IPS-11a (cell line): Measurements from ENCODE around the gene SELENOI.
A peak's percentile ranks its signal among the peaks of the same experiment; 100 is the strongest.
"Not testable (repeated sequence)": the region's sequence is repeated elsewhere in the genome, so short reads cannot be mapped to it uniquely, and the experiment has no call there.

Experiments used
- H3K4me3 ChIP-seq: one replicate; pipeline ENCODE4 v1.5.1; 2013; ENCODE audit warnings: low read depth, low read length, control low read depth

SELENOI gene

DNA sequence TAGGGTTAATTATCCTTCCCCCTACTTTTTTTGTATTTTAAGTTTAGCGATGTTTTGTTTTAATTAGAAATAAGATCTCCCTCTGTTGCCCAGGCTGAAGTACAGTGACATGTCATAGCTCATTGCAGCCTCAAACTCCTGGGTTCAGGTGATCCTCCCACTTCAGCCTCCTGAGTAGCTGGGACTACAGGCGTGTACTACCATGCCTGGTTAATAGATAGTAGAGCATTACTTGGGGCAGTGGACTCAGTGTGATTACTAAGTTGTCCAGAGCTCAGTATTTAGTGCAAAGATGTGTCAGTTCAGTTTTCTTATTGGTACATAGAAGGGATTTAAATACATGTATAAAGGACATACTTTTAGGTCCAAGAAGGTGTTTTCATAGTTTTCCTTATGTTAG lies 10.2 kb downstream of the SELENOI start:
- H3K4me3 ChIP-seq = no peak overlapping the region

DNA sequence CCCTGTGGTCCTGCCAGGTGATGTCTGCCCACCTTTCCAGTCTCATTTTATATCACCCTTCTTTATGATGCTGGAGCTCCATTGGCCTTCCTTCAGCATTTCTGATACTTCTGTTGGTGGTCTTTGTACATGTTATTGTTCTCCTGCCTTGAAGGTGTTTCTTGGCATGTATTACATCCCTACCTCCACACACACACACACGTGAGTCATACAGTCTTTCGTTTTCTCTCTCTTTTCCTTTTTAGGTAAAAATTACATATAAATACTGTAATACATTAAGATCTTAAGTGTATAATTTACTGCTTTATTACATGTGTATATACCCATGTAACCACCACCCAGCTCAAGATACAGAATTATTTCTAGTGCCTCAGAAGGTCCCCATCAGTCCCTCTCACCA lies 10.8 kb downstream of the SELENOI start:
- H3K4me3 ChIP-seq = no peak overlapping the region

- no peak overlapping the region for H3K4me3 ChIP-seq
Observed at GRCh38 chr2:26359886-26360473, 14.0 kb downstream of the SELENOI start.

DNA sequence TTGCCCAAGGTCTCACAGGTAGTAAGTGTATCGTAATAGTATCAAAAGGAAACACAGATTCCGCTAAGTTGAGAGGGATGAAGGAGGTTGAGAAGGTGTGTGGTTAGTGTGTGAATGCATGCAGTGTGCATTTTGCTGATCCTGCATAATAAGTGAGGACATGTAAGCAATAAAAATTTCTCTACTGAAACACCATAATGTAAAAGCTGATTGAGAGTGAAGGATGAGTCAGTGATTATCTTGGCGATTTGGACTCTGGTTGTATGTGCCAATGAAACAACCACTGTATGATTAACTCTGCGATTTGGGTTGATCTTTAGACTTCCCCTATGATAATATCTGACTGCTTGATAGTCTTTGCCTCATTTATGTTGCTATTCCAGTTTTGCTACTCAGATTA lies 17.4 kb downstream of the SELENOI start:
- H3K4me3 ChIP-seq = no peak overlapping the region

DNA sequence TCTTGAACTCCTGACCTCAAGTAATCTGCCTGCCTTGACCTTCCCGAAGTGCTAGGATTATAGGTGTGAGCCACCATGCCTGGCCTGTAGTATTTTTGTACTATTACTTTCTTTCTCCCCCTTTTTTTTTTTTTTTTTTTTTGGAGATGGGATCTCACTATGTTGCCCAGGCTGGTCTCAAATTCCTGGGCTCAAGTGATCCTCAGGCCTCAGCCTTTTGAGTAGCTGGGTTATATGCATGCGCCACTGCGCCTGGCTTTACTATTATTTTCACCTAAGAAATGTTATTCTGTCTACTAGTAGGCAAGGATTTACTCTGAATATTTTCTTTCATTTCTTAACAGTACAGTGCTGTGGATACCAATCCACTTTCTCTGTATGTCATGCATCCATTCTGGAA lies 18.0 kb downstream of the SELENOI start:
- no peak overlapping the region for H3K4me3 ChIP-seq

DNA sequence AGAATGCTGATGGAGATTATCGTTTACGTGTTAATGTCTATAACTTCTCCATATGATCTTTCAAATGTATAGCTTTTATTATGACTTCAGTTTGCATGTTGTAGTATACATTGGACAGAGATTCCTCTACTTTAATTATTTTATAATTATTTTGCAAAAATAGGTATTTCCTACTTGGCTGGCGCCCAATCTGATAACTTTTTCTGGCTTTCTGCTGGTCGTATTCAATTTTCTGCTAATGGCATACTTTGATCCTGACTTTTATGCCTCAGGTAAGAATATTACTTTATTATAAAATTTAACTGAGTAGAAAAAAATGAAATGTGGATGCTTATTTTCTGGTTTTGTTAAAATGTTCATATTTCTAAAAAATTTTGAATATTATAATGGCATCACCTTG lies 18.7 kb downstream of the SELENOI start:
- H3K4me3 ChIP-seq = no peak overlapping the region

DNA sequence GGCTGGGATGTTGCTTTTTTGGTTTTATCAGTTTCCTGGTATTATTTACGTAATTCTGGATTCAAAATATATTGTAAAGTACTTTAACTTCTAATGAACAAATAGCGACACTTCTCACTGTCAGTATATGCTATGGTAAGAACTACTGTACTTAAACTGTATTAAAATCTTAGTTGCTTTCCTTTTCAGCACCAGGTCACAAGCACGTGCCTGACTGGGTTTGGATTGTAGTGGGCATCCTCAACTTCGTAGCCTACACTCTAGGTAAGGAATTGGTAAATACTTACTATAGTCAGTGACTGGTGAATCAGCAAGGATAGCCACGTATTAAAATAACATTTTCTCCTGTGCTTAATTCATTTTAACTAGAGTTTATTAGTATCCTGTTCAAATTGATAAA lies 21.0 kb downstream of the SELENOI start:
- no peak overlapping the region for H3K4me3 ChIP-seq

DNA sequence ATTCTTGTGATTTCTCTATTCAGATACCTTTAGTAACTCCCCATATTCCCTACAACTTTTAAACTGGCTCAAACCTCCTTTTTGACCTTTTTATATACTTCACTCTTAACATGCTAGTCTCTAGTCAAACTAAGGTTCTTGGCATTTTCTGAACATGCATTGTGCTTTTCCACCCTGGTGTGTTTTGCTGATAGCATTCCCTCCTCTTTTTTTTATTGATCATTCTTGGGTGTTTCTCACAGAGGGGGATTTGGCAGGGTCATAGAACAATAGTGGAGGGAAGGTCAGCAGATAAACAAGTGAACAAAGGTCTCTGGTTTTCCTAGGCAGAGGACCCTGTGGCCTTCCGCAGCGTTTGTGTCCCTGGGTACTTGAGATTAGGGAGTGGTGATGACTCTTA lies 23.7 kb downstream of the SELENOI start:
- H3K4me3 ChIP-seq = not testable (repeated sequence)

- H3K4me3 ChIP-seq = not testable (repeated sequence)
Observed at GRCh38 chr2:26370909-26371308, 25.0 kb downstream of the SELENOI start.

DNA sequence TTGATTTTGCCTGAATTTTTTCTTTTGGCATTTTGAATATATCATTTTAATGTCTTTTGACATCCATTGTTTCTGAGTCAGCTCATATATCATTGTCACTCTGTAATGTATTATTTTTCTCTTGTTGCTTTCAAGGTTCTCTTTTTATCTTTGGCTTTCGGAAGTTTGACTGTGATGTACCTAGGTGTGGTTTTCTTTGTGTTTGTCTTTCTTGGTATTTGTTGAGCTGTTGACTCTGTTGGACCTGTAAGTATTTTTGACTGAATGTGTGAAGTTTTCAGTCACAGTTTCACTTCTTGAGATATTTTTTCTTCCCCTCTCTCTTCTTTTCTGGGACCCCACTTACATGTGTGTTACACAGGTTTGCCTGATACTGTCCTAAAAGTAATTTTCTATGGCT lies 30.9 kb downstream of the SELENOI start:
- H3K4me3 ChIP-seq = no peak overlapping the region

DNA sequence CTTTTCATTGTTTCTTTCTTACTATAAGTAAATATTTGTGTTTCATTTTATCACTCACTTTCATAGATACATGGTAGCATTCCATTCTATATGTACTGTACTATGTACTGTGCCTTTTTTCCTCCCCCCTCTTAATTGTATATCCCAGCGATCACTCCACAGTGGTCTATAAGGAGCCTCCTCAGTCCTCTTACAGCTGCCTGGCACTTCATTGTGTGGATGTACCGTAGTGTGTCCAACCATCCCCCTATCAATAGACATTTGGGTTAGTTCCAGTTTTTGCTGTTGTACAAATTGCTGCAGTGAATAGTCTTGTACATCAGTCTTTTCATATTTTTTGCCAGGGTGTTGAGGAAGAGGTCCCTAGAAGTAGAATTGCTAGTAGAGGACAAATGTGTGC lies 34.3 kb downstream of the SELENOI start:
- no peak overlapping the region for H3K4me3 ChIP-seq

GRCh38 chr2:26382564-26382963 lies 36.6 kb downstream of the SELENOI start:
- H3K4me3 ChIP-seq = no peak overlapping the region

DNA sequence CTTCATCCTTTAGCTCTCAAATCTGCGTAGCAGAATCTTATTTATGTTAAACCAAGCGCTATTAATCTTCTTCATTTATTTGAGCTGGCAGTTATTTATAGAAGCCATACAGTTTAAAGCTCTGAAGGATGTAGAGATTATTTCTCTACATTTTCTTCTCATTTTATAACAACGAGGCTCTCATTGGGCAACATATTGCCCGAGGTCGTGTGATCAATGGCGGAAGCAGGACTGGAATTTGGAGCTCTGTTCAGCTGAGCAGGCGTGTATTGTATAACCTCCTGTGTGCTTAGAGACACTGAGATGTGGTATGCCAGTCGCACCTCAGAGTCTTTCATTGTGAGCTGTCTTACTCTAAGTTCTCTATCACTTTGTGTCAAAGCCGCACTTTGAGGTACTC lies 38.2 kb downstream of the SELENOI start:
- no peak overlapping the region for H3K4me3 ChIP-seq

DNA sequence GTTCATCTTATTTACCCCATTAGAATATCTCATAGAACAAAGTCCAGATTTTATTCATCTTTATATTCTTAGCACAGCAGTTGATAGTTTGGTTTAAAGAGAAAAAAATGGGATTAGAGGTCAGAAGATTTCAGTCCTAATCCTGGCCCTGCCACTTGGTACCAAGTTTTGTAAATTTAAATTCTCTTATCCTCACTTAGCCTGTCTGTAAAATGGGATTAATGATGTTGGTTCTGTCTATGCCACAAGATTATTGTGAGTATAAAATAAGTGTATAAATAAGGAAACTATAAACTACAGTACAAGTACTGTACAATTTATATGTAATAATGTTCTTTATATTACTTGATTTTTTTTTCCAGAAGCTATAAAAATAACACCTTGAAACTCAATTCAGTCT lies 38.7 kb downstream of the SELENOI start:
- H3K4me3 ChIP-seq = no peak overlapping the region

DNA sequence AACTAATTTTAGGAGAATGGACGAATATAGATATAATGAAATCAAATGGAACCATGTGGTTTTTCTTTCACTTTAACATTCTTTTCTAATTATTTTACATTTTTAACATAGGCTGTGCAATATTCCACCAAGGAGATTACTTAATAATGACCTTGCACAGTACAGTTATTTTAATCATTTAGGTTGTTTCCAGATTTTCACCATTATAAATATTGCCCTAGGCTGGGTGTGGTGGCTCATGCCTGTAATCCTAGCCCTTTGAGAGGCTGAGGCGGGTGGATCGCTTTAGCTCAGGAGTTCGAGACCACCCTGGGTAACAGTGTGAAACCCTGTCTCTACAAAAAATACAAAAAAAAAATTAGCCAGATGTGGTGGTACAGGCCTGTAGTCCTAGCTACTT lies 41.2 kb downstream of the SELENOI start:
- no peak overlapping the region for H3K4me3 ChIP-seq

DNA sequence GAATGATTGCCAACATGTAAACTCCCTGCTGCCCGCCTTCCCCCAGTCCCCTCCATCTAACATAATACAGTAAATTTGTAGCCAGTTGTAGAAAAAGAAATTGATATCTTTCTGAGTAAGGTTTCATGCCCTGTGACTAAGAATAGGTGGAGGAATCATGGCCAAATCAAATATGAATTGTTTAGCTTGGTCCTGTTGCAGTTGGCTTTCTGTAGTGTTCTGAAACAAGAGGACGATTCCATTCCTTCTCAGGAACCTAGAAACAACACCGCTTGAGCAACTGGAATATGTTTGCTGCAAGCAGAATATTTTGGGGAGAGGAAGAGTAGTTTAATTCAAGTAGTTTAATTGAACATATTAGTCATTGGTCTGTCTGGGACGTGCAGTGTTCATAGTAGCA lies 48.8 kb downstream of the SELENOI start:
- H3K4me3 ChIP-seq = no peak overlapping the region

DNA sequence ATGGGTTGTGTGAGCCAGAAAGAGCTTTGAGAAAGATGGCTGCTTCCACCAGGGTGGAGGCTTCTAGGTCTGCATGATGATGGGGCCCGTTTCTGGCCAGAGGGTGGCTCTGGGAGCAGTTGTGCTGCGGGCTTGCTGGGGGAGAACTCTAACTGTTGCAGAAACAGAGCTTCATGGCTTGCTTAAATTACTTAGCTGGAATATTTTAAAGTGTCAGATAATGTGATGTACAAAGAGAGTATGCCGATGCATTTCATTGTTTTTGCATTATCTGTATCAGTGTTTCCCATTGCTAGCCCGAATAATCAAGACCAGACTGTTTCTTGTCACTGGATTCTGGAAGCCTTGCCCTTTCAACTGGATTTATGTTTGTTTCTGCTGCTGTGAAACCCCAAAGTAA lies 49.5 kb downstream of the SELENOI start:
- H3K4me3 ChIP-seq = no peak overlapping the region

DNA sequence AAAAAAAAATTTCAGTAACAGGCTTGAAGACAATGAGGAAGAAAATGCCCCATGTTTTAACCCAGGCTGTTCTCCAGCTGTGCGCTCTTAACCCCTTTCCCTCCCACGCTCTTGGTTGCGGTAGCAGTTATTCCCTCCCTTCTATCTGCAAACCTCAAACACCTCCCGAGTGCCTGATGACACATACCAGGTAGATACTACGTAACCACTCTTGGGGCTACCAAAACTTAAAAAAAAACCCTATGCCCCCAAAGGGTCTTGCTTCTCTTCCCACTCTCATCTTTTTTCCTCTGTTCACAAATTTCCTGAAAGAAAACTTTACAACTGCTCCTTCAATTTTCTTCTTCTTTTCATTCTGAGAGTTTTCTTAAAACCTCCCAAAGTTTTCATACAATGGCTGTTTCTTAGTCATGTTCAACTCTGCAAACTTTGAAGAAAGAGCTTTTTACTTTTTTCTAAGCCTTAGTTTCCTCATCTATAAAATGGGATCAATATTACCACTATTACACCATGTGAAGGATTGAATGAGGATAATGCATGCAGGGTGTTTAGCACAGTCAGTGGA lies 50.9 kb downstream of the SELENOI start:
- H3K4me3 ChIP-seq = no peak overlapping the region

DNA sequence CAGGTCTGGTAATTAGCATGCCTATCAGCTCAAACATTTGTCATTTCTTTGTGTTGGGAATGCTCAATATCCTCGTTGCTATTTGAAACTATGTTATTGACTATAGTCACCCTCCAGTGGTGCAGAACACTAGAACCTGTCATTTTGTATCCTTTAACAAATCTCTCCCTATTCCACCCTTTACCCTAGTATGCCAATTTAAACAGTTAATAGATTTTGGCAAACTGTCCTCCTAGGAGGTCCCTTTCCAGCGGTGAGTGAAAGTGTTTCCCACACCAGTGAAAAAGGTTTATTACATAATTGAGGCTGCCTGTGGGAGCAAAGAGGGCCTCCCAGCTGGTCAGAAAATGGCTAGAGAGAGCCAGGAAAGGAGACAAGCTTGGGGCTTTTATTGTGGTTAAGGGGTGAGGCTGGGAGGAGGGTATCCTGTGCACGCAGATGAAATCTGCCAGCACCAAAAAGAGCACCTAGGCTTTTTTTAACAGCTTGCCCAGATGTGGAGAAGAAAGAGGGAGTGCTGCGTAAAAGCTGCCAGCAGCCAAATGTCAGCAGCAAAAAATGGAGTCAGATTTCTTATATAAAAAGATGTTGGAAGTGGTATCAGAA lies 53.9 kb downstream of the SELENOI start:
- H3K4me3 ChIP-seq = no peak overlapping the region

DNA sequence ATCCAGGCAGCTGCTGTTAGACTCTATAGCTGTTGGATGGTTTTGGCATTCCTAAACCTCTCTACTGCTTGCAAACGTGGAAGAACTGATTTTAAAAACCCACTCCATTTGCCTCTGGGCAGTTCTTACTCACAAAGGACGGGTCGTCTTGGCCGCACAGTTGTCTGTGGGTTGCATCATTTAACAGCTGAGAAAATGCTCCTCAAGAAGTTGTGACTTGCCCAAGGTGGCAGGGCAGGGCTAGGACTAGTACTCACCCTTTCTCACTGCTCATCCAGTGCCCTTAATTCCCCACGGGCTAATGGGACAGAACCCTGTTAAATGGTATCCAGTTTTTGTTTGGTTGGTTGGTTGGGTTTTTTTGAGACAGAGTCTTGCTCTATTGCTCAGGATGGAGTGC lies 54.8 kb downstream of the SELENOI start:
- no peak overlapping the region for H3K4me3 ChIP-seq

DNA sequence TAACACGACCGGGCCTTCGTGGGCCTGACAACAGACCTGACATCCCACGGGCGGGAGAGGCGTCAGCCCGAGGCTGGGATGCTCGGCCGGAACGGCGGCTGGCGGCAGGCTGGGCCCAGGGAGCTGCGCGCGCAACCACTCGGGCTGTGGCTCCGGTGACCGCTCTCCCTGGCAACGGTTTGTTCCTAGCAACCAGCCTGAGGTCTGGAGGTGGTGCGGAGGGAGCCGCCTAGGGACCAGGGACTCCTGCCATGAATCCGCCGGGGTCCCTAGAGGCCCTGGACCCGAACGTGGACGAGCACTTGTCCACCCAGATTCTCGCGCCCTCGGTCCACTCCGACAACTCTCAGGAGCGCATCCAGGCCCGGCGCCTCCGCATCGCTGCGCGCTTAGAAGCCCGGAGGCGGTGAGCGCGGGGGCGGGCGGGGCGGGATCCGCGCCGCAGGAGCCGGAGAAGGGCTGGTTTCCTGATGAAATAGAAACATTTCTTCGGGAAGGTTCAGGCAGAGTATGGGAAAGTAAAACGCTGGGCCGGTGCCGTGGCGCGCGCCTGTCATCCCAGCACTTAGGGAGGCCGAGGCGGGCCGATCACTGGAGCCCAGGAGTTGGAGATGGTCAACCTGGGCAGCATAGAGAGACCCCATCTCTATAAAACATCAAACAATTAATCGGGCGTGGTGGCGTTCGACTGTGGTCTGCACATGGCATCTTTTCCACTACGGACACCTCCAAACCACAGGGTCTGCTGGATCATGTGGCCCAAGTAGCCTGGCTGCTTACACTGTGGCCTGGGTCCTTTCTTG lies 56.0 kb downstream of the SELENOI start, which contains the start of gene DRC1:
DRC1 (plus strand) TSS at position 182 of the 803 bp plus-strand sequence; CDS start at position 252, 70 bp downstream.
- peak within 1 kb of the TSS; percentile 45 for H3K4me3 ChIP-seq

DNA sequence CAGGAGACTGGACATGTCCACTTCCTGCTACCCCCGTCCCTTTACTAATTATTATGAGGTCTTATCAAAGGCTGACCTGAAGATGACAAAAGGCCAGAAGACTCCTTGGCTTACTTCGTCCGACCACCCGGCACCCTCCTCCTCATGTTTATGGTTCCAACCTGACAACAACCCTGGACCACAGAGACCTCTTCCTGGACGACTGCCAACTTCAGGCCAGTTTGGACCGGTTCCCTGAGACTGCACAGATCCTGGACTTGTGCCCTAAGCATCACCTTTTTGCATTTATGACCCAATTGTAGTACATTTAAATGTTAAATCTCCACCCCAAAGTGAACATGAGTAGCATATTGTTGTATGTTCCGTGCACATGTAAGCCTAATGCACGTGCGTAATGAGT lies 61.6 kb downstream of the SELENOI start:
- H3K4me3 ChIP-seq = no peak overlapping the region
